Activated T-cell treated with anti-CD3 and anti-CD28 coated beads, Interleukin-2, amount 50 U/mL, for 4 hours (primary cell): ENCODE results near the gene C14orf180. TPM values are rescaled to one million over a fixed set of nuclear protein-coding genes. Genes with fewer than 3 reads are reported as not detected.
"Not testable (repeated sequence)": the region's sequence is repeated elsewhere in the genome, so short reads cannot be mapped to it uniquely, and the experiment has no call there.

Source experiments
- ATAC-seq, 2 donors: fragments of 200-7000 bp; cut with Tn5 transposase; one replicate each; pipeline ENCODE4 v1.10.0; 2021
- DNase-seq: peaks from one replicate; pipeline ENCODE4 v3.0.0-alpha.2; 2020
- H3K27me3 Mint-ChIP-seq: one replicate; pipeline ENCODE4 v1.8.0; 2021; ENCODE audit warnings: low read depth, mixed read lengths
- H3K36me3 Mint-ChIP-seq: one replicate; pipeline ENCODE4 v1.8.0; 2022; ENCODE audit warnings: mixed read lengths; ENCODE audit not compliant: insufficient read depth
- H3K4me1 Mint-ChIP-seq: one replicate; pipeline ENCODE4 v1.8.0; 2021; ENCODE audit warnings: low read depth, mixed read lengths
- H3K4me3 Mint-ChIP-seq: one replicate; pipeline ENCODE4 v1.8.0; 2021; ENCODE audit warnings: mild to moderate bottlenecking, moderate library complexity, mixed read lengths
- H3K9me3 Mint-ChIP-seq: one replicate; pipeline ENCODE4 v1.8.0; 2021; ENCODE audit warnings: mixed read lengths
- total RNA-seq, 3 donors: library from RNA; stranded (reverse); gene quantifications; one replicate each; pipeline ENCODE4 v1.2.1, GENCODE V29; 2021

C14orf180 gene
- total RNA-seq, 3 donors from 2014 or later, result not detected

DNA sequence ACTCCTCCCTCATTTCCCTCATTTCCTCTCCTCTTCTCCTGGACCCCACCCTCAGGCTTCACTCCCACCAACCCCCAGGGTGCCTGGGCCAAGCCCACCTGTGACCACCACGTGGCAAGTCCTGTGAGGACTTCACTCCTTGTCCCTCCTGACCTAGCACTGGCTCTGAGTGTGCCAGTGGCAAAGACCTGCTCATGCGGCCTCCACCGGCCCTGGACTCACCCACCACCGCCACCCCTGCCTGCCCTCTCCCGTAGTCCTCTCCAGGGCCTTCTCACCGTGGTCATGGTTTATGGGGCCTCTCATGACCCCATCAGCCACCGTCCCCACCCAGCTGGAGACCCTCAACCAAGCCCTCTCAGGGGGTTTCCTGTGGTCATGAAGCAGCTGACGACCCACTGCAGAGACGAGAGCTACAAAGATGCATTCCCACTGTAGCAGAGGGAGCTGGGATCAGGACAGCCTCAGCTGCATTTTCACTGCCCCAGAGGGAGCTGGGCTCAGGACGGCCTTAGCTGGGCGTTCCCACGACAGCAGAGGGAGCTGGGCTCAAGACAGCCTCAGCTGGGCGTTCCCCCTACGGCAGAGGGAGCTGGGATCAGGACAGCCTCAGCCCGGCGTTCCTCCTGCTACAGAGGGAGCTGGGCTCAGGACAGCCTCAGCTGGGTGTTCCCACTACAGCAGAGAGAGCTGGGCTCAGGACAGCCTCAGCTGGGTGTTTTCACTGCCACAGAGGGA is 3.2 kb upstream of the C14orf180 start:
- no peak for ATAC-seq
- Mint-ChIP-seq H3K4me1 (no peaks in the 10 kb centered on the region), H3K4me3 (no peak overlapping the region), H3K9me3 (no peaks in the 10 kb centered on the region), H3K36me3 (no peaks in the 10 kb centered on the region), H3K27me3 (peaks cover 4% of the 10 kb centered on the region)
- DNase-seq, result no peak

DNA sequence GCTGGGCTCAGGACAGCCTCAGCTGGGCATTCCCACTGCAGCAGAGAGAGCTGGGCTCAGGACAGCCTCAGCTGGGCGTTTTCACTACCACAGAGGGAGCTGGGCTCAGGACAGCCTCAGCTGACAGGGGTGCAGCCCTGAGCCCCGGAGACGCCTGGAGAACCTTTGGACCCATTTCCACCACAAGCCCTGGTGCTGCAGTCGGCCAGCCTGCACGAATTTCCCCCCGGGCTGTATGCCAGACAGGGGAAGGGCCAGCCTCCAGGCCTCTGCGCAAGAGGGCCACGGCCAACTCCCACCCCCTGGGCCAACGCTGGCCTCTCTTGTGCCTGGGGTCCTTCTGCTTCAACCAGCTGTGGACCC is 2.6 kb upstream of the C14orf180 start:
- H3K4me3 Mint-ChIP-seq, result no peak overlapping the region
- no peak for ATAC-seq
- no peaks in the 10 kb centered on the region for H3K9me3 Mint-ChIP-seq
- no peak for DNase-seq
- no peaks in the 10 kb centered on the region for H3K4me1 Mint-ChIP-seq
- peaks cover 4% of the 10 kb centered on the region for H3K27me3 Mint-ChIP-seq
- no peaks in the 10 kb centered on the region for H3K36me3 Mint-ChIP-seq

- H3K4me1 Mint-ChIP-seq, result no peaks in the 10 kb centered on the region
- no peaks in the 10 kb centered on the region for H3K9me3 Mint-ChIP-seq
- no peak overlapping the region for H3K4me3 Mint-ChIP-seq
- no peak for ATAC-seq
- H3K36me3 Mint-ChIP-seq, result no peaks in the 10 kb centered on the region
- DNase-seq, result no peak
- peaks cover 4% of the 10 kb centered on the region for H3K27me3 Mint-ChIP-seq
Observed at GRCh38 chr14:104577426-104577825, 2.1 kb upstream of the C14orf180 start.

DNA sequence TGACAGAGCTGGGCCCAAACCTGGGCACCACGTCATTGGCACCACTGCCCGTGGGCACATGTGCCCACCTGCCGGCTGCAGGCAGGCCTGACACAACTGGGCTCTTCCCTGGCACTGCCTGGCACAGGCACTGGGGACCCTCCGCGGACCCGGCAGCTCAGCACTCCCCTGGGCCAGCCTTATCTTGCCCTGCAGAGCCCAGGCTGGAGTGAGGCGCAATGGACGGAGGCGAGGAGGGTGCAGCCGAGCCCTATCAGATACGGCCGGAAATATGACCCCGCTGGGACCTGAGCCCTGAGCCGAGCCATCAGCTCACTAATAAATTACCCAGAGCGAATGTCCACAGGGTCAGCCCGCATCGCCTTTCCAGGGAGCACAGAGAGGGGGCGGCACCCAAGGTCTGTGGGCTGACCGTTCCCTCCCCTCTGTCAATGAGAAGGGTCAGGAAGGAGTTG is 1.7 kb upstream of the C14orf180 start:
- H3K9me3 Mint-ChIP-seq, result no peaks in the 10 kb centered on the region
- peaks cover 6% of the 10 kb centered on the region for H3K27me3 Mint-ChIP-seq
- no peaks in the 10 kb centered on the region for H3K4me1 Mint-ChIP-seq
- H3K36me3 Mint-ChIP-seq, result no peaks in the 10 kb centered on the region
- H3K4me3 Mint-ChIP-seq, result no peak overlapping the region
- ATAC-seq (no peak), DNase-seq (no peak)

- H3K4me1 Mint-ChIP-seq, result no peaks in the 10 kb centered on the region
- H3K27me3 Mint-ChIP-seq, result peaks cover 7% of the 10 kb centered on the region
- DNase-seq, result no peak
- no peak overlapping the region for H3K4me3 Mint-ChIP-seq
- no peak for ATAC-seq
- H3K9me3 Mint-ChIP-seq, result no peaks in the 10 kb centered on the region
- H3K36me3 Mint-ChIP-seq, result no peaks in the 10 kb centered on the region
Observed at GRCh38 chr14:104578321-104578720, 1.2 kb upstream of the C14orf180 start.

DNA sequence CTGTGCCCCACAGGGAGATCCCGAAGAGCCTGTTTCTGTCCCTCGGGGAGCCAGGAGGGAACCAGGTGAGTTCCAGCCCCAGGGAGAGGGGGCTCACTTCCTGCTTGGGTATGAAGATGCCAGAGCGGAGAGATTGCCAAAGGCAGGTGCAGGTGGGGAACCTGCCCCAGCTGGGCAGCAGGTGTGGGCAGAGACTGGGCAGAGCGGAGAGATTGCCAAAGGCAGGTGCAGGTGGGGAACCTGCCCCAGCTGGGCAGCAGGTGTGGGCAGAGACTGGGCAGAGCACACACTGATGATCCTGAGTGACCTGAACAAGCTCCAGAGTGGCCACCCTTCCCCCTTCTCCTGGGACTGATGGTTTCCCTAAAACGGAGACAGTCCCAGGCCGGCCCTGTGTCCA is 375 bp downstream of the C14orf180 start:
- not testable (repeated sequence) for H3K9me3 Mint-ChIP-seq, ATAC-seq, DNase-seq, H3K27me3 Mint-ChIP-seq, H3K36me3 Mint-ChIP-seq, H3K4me3 Mint-ChIP-seq, H3K4me1 Mint-ChIP-seq

DNA sequence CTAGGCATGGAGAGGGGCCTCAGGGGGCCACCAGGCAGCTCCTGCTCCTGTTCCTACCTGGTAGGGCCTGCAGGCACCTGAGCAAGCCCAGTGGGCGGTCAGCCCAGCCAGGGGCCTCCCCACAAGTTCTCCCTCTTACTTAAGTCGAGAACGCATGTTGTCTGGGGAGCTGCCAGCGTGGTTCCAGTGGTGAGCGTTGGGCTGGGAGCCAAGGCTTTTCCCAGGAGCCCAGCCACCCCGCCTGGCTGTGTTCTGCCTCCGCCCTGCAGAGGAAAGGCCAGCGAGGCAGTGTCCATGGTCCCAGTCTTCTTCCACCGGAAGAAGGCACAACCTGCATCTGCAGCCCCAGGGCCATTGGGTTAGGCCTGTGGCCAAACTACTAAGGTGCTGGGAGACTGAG is 1.4 kb downstream of the C14orf180 start:
- no peak overlapping the region for H3K4me3 Mint-ChIP-seq
- no peaks in the 10 kb centered on the region for H3K4me1 Mint-ChIP-seq
- no peak for ATAC-seq
- no peak for DNase-seq
- H3K36me3 Mint-ChIP-seq, result no peaks in the 10 kb centered on the region
- H3K9me3 Mint-ChIP-seq, result no peaks in the 10 kb centered on the region
- peaks cover 9% of the 10 kb centered on the region for H3K27me3 Mint-ChIP-seq

GRCh38 chr14:104581521-104581920 is 2.0 kb downstream of the C14orf180 start:
- no peak for ATAC-seq
- Mint-ChIP-seq H3K4me3 (no peak overlapping the region), H3K27me3 (peaks cover 9% of the 10 kb centered on the region)

GRCh38 chr14:104582005-104582404 is 2.4 kb downstream of the C14orf180 start:
- H3K27me3 Mint-ChIP-seq, result peaks cover 9% of the 10 kb centered on the region
- no peak for DNase-seq

More at GRCh38 chr14:104581521-104581920, 2.0 kb downstream of the C14orf180 start:
- Mint-ChIP-seq H3K36me3 (no peaks in the 10 kb centered on the region), H3K9me3 (no peaks in the 10 kb centered on the region), H3K4me1 (no peaks in the 10 kb centered on the region)
- DNase-seq, result no peak

DNA sequence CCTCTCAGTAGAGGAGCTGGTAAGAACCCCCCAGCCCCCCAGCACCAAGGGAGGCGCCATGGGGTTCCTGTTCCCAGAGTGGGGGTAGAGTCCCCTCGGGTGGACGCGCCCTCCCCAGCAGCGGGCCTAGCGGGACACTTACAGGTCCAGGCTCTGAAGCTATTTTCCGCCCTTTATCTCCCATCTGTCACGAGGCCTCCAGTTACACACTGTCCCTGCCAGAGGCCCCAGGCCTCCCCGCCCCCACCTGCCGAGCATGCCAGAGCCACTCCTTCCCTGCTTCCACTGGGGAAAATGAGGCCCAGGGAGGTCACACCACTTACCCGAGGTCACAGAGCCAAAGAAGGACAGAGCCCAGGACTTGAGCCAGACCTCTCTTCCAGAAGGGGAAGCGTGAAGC is 3.1 kb downstream of the C14orf180 start:
- H3K4me3 Mint-ChIP-seq, result no peak overlapping the region
- H3K4me1 Mint-ChIP-seq, result no peaks in the 10 kb centered on the region
- DNase-seq (no peak), ATAC-seq (no peak)
- H3K9me3 Mint-ChIP-seq, result no peaks in the 10 kb centered on the region
- H3K27me3 Mint-ChIP-seq, result peaks cover 9% of the 10 kb centered on the region
- H3K36me3 Mint-ChIP-seq, result no peaks in the 10 kb centered on the region

More at GRCh38 chr14:104582005-104582404, 2.4 kb downstream of the C14orf180 start:
- Mint-ChIP-seq H3K4me1 (no peaks in the 10 kb centered on the region), H3K4me3 (no peak overlapping the region), H3K36me3 (no peaks in the 10 kb centered on the region), H3K9me3 (no peaks in the 10 kb centered on the region)
- no peak for ATAC-seq

DNA sequence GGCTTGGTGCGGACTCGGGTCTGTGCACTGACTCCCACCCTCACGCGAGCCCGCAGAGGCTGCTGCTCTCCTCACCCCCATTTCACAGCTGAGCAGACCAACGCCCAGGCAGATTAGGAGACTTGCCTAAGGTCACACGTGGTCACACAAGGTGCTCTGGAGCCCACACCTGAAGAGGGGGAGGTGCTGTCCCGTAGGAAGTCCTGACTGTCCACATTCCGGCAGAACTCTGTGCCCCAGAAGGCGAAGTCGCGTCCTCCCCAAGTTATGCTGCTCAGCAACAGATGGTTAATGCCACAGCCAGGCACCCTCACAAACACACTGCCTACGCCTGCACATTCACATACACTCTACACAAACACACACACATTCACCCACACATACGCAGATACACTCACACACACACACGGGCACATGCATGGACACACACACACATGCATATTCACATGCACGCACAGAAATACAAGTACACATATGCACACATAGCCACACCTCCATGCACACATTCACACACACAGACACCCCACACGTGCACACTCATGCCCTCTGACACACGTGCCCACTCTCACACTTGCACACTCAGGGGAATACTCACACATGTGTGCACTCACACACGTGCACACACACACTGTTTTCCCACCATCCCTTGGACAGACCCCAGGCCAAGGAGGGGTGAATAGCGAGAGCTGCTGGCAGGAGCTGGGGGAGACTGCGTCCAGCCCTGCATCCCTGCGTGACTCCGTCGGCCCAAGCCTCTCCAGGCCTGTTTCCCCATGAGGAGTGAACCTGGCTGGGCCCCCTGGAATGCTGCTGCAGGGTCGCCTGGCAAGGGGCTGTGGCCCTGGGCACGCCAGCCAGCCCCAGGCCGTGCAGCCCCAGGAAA is 4.1 kb downstream of the C14orf180 start:
- DNase-seq (no peak), ATAC-seq (no peak)
- no peaks in the 10 kb centered on the region for H3K36me3 Mint-ChIP-seq
- H3K27me3 Mint-ChIP-seq, result peaks cover 7% of the 10 kb centered on the region
- H3K4me1 Mint-ChIP-seq, result no peaks in the 10 kb centered on the region
- H3K9me3 Mint-ChIP-seq, result no peaks in the 10 kb centered on the region
- no peak overlapping the region for H3K4me3 Mint-ChIP-seq

GRCh38 chr14:104584557-104584956 is 5.0 kb downstream of the C14orf180 start:
- Mint-ChIP-seq H3K27me3 (peaks cover 7% of the 10 kb centered on the region), H3K4me1 (no peaks in the 10 kb centered on the region), H3K4me3 (no peak overlapping the region), H3K36me3 (no peaks in the 10 kb centered on the region), H3K9me3 (no peaks in the 10 kb centered on the region)
- ATAC-seq, result no peak
- DNase-seq, result no peak

- Mint-ChIP-seq H3K4me1 (no peaks in the 10 kb centered on the region), H3K36me3 (no peaks in the 10 kb centered on the region), H3K9me3 (no peaks in the 10 kb centered on the region), H3K27me3 (peaks cover 7% of the 10 kb centered on the region), H3K4me3 (no peak overlapping the region)
- DNase-seq (no peak), ATAC-seq (no peak)
Observed at GRCh38 chr14:104585966-104586697, 6.6 kb downstream of the C14orf180 start.

DNA sequence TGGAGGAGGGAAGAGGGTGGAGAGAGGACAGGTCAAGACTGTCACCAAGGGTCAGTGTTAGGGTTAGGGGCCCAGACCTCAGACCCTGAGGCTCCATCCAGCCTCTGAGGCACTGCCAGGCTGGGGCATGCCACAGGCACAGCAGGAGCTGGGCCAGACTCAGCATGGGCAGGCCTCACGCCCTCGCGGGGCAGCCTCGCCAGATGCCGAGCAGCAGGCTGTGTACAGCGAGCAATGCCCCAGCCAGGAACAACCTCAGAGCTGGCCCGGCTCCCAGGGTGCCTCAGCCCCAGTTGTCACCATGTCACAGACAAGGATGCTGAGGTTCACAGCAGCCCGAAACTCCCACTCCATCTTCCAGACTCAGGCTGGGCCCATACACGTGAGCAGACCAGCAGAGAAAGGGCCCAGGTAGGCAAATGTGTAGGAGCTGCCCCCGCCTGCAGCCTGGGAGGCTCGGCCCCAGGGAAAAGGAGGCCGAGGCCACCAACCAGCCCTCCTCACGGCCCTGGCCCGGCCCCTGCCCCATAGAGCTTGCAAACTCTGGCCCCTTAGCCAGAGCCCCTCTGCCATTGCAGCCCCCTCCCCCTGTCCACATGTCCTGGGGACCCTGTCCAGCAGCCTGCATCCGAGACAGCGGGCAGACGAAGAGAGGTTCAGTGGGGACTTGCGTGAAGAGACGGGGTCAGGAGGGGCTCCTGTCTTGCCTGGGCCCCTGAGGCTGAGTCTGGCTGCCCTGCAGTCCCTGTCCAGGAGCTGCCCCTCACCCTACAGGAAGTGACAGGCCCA is 7.5 kb downstream of the C14orf180 start:
- no peaks in the 10 kb centered on the region for H3K9me3 Mint-ChIP-seq
- H3K36me3 Mint-ChIP-seq, result no peaks in the 10 kb centered on the region

More for the DNA sequence above, 7.5 kb downstream of the C14orf180 start:
- Mint-ChIP-seq H3K4me3 (no peak overlapping the region), H3K4me1 (no peaks in the 10 kb centered on the region), H3K27me3 (peaks cover 7% of the 10 kb centered on the region)
- ATAC-seq, result no peak
- DNase-seq, result no peak
